ENCODE results near the gene CKMT2.

The CKMT2 gene

DNA sequence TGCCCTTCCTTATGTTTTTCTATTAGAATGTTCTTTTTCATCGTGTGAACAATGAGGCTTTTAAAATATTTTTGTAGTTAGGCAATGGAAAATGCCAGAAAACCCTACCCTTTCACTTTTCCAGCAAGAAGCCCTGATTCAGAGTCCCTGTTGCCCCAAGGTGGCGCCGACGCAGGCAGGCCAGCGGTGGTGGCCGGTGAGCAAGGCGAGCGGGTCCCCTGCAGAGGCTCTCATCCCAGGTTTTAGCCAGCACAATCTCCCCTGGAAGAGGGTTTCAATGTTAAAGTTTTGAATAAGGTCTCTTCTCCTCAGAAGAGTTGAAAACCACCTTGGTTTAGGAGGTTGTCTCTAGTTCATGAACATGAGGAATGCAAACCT lies 40.8 kb upstream of the CKMT2 start:
- TF ChIP-seq, protein P1, sequence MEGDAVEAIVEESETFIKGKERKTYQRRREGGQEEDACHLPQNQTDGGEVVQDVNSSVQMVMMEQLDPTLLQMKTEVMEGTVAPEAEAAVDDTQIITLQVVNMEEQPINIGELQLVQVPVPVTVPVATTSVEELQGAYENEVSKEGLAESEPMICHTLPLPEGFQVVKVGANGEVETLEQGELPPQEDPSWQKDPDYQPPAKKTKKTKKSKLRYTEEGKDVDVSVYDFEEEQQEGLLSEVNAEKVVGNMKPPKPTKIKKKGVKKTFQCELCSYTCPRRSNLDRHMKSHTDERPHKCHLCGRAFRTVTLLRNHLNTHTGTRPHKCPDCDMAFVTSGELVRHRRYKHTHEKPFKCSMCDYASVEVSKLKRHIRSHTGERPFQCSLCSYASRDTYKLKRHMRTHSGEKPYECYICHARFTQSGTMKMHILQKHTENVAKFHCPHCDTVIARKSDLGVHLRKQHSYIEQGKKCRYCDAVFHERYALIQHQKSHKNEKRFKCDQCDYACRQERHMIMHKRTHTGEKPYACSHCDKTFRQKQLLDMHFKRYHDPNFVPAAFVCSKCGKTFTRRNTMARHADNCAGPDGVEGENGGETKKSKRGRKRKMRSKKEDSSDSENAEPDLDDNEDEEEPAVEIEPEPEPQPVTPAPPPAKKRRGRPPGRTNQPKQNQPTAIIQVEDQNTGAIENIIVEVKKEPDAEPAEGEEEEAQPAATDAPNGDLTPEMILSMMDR (IDR thresholded peaks at IDR 0.05): no peak

DNA sequence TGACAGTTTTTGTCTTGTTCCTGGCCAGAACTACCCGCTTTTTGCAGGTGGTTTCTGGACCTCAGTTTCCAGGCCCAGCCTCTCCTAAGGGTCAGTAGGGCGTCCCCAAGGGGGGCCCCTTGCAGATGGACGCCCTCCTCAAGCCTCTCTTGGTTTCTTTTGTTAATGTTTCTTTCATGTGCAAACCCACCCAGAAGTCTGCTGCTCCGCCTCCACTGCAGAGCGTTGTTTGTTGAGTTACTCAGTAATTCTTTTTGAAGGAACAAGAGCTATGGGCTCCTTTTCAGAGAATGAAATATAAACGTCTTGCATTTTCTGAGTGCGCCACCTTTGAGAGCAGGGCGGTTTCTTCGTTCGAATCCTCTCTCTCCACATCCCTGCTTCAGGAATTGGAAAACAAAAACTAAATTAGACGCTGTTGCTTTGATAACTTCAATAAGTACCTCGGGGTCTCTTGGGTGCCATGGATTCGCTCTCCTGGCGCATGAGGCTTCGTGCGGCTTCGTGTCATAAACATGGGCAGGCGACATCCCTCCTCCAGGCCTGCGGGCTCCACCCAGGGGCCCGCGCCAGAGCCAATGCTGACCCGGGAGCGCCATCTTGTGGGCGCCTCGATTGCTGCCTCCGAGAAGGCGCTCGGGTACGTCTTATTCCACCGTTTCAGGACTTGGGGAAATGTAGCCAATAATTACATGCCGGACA lies 38.3 kb upstream of the CKMT2 start:
- TF ChIP-seq, protein P1 (IDR thresholded peaks at IDR 0.05): peak; percentile 96

DNA sequence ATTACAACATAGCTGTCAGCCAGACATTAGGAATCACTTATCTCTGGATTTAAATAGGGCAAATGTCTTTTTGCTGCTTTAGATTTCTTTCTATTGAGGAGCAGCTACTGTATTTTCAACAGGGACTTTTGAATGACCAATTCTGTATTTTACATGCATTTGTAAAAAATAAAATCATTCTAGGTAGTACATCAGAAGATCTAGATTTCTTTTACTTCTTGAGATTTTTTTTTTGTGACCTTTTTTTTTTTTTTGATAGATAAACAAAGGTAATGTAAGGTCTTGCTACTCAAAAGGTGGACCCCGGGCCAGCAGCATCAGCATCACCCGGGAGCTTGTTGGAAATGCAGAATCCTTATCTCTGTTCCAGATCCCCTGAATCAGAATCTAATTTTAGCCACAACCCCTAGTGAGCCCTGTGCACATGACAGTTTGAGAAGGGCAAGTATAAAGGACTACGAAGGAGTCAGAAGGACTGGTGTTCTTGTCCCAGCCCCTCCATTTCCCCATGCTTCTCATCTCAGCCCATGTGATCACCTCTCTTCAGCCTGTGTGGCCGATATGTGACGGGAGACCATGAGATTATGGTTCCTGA lies 37.7 kb upstream of the CKMT2 start:
- TF ChIP-seq, protein P1 (IDR thresholded peaks at IDR 0.05): no peak

DNA sequence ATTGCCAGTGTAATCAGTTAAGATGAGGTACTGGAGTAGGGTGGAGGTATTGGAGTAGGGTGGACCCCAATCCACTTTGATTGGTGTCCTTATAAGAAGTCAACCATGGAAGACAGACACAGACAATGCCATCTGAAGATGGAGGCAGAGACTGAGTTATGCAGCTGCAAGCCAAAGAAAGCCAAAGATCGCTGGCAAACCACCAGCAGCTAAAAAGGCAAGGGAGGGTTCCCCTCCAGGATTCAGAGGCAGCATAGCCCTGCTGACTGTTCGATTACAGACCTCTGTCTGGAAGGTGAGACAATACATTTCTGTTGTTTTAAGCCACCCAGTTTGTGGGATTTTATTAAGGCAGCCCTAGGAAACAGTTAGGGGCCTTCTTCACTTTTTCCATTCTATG lies 30.5 kb upstream of the CKMT2 start:
- TF ChIP-seq, protein P1 (IDR thresholded peaks at IDR 0.05): no peak

DNA sequence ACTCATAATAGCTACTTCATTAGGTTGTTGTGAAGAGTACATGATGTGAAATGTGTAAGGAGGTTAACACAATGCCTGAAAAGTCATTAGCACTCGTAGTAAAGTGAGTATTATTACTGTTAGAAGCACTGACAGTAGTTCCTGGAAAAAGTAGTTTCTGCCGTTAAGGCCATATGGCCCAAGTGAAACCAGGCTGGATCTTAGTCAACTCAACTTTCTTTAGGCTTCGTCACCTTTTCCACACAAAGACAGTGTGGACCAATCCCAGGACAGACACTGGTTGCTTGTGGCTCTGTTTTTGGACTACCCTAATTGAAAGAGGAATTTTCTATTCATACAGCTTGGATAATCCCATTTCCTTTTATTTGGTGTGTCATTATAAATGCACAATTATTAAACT lies 29.4 kb upstream of the CKMT2 start:
- TF ChIP-seq, protein P1 (IDR thresholded peaks at IDR 0.05): no peak

DNA sequence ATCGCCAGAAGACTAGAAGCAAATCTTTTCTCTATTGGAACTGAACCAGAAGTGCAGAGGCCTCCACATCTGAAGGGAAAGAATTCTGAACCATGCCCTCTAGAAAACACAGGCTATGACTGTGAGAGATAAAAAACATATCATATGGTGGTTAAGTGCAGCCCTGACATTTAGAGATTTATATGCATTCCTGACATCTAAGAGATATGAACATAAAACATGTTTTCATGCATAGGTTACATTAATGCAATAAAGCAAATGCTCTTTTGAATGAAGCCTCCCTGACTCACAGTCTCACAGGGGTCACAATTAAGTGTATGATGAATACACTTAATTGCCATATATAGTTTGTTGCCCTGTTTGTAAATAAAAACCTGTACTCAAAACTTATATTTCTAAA lies 28.9 kb upstream of the CKMT2 start:
- TF ChIP-seq, protein P1 (IDR thresholded peaks at IDR 0.05): no peak

DNA sequence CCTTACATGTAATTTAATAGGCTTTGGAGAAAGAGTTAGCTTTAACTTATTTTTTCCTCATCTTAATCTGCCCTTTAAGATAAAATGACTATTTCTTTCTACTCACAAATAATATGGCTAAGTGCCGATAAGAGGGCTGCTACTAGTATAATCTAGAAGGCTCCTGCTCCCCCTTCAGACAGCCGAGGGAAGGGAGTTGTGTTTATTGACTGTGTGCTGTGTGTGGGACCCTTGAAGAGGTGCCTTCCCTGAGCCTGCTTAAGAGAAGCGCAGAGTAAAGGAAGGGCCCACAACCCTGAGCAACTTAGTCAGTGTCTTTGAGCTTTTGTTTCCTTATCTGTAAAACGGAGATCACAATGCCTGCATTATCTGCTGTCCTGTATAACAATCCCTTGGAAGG lies 28.1 kb upstream of the CKMT2 start:
- TF ChIP-seq, protein P1 (IDR thresholded peaks at IDR 0.05): no peak

All from LNCAP (cell line).